K562 (cell line): ENCODE measurements around the gene ARHGEF40. TPM values are rescaled to one million over a fixed set of nuclear protein-coding genes. Genes with fewer than 3 reads are reported as not detected.

ENCODE experiments used
- CBX3 ChIP-seq, 2 experiments: IDR thresholded peaks; 1 replicate in 1 of 2; 2 replicates in 1 of 2; pipeline ENCODE4 v1.6.1; 2012; ENCODE audit warnings: inconsistent platforms in 2 of 2, low read length in 2 of 2, borderline replicate concordance in 1 of 2, control low read depth in 1 of 2
- CREB1 ChIP-seq, 2 experiments: sonication (generic) in 1 of 2; formaldehyde crosslinking in 1 of 2; IDR thresholded peaks; 2 replicates each; pipeline versions ENCODE4 v1.6.1 to v1.8.0; 2012 to 2022; ENCODE audit warnings: inconsistent platforms in 1 of 2, mild to moderate bottlenecking in 1 of 2, missing genetic modification reagents in 1 of 2, moderate library complexity in 1 of 2
- DPF2 ChIP-seq: fragments of 450-650 bp; IDR thresholded peaks from 2 replicates; pipeline ENCODE4 v1.6.1; 2016
- FOXK2 ChIP-seq, 2 experiments: fragments of 450-650 bp; IDR thresholded peaks in 1 of 2; conservative IDR thresholded peaks in 1 of 2; 2 replicates each; pipeline ENCODE4 v1.6.1; 2016; ENCODE audit warnings: low read depth in 2 of 2, mild to moderate bottlenecking in 1 of 2
- FOXM1 ChIP-seq, 2 experiments: fragments of 450-650 bp in 1 of 2; sonication (generic) in 1 of 2; formaldehyde crosslinking in 1 of 2; IDR thresholded peaks; 2 replicates each; pipeline versions ENCODE4 v1.6.1 to v1.9.0; 2017 to 2022; ENCODE audit warnings: low read depth in 2 of 2, mild to moderate bottlenecking in 2 of 2, missing genetic modification reagents in 1 of 2, moderate library complexity in 1 of 2
- GABPB1 ChIP-seq: sonication (generic); formaldehyde crosslinking; IDR thresholded peaks from 2 replicates; pipeline ENCODE4 v1.8.0; 2022; ENCODE audit warnings: mild to moderate bottlenecking, missing genetic modification reagents
- IRF9 ChIP-seq: fragments of 450-650 bp; IDR thresholded peaks from 2 replicates; pipeline ENCODE4 v1.6.1; 2016; ENCODE audit warnings: missing biosample characterization, missing genetic modification characterization
- KDM4B ChIP-seq, 2 experiments: fragments of 450-650 bp in 1 of 2; sonication (generic) in 1 of 2; IDR thresholded peaks; 2 replicates each; pipeline ENCODE4 v1.6.1; 2016 to 2017; ENCODE audit warnings: borderline replicate concordance in 2 of 2, antibody characterized with exemption in 1 of 2, low read depth in 1 of 2, mild to moderate bottlenecking in 1 of 2
- MTA2 ChIP-seq: fragments of 450-650 bp; IDR thresholded peaks from 2 replicates; pipeline ENCODE4 v1.6.1; 2016; ENCODE audit warnings: low read depth
- NFIC ChIP-seq: fragments of 450-650 bp; IDR thresholded peaks from 2 replicates; pipeline ENCODE4 v1.6.1; 2017; ENCODE audit warnings: mild to moderate bottlenecking, inconsistent platforms
- RNF2 ChIP-seq: sonication (generic); IDR thresholded peaks from 2 replicates; pipeline ENCODE4 v1.6.1; 2016
- SETDB1 ChIP-seq: IDR thresholded peaks from one replicate; pipeline ENCODE4 v1.6.1; 2012; ENCODE audit warnings: low read length, control low read depth, inconsistent platforms
- SRF ChIP-seq, 2 experiments: fragments of 250-450, 450-650 bp in 1 of 2; sonication (Bioruptor Pico) in 1 of 2; sonication (generic) in 1 of 2; formaldehyde crosslinking; IDR thresholded peaks; 2 replicates each; pipeline versions ENCODE4 v1.5.0 to v1.5.1; 2020 to 2022; ENCODE audit warnings: mild to moderate bottlenecking in 1 of 2, missing genetic modification reagents in 1 of 2
- TCF3 ChIP-seq: sonication (generic); formaldehyde crosslinking; IDR thresholded peaks from 2 replicates; pipeline ENCODE4 v1.4.0; 2020; ENCODE audit warnings: mild to moderate bottlenecking, missing genetic modification reagents
- TFAP4 ChIP-seq: sonication (generic); formaldehyde crosslinking; IDR thresholded peaks from 2 replicates; pipeline ENCODE4 v1.8.0; 2022; ENCODE audit warnings: missing genetic modification reagents, mild to moderate bottlenecking, moderate library complexity, borderline replicate concordance
- ZNF589 ChIP-seq: fragments of 200-800 bp; sonication (Bioruptor generic); IDR thresholded peaks from 2 replicates; pipeline ENCODE4 v1.6.1; 2016; ENCODE audit warnings: low read depth, missing genetic modification characterization, missing compliant biosample characterization
- polyA plus RNA-seq, 8 experiments: library from polyadenylated mRNA; depleted of rRNA in 4 of 8; stranded (reverse) in 5 of 8; unstranded in 3 of 8; fragments of >200 nt; fragmentation: Nextera tagmentation in 2 of 8; fragmentation: Illumina TruSeq in 1 of 8; extraction: Ambion mirVana in 2 of 8; extraction: Trizol in 1 of 8; gene quantifications; 2 replicates each; pipeline versions ENCODE4 v1.2.1 to v1.2.3, GENCODE V29; 2011 to 2014; ENCODE audit warnings: inconsistent platforms in 1 of 8, missing spikeins in 1 of 8
- total RNA-seq, 7 experiments: library from RNA; depleted of rRNA in 6 of 7; stranded (reverse); fragments of >200 nt in 6 of 7; fragmentation: Illumina TruSeq in 2 of 7; extraction: Trizol in 2 of 7; gene quantifications; 2 replicates each; pipeline versions ENCODE4 v1.2.1 to v1.2.3, GENCODE V29; 2011 to 2021; ENCODE audit warnings: low replicate concordance in 1 of 7
- TF ChIP-seq, protein P1 (sequence below): sonication (generic); formaldehyde crosslinking; IDR thresholded peaks from 2 replicates; pipeline ENCODE4 v1.8.1; 2023; ENCODE audit warnings: mild to moderate bottlenecking, missing genetic modification reagents, moderate library complexity
- TF ChIP-seq, protein P2 (sequence below): sonication (generic); formaldehyde crosslinking; IDR thresholded peaks from 2 replicates; pipeline ENCODE4 v1.8.1; 2023; ENCODE audit warnings: mild to moderate bottlenecking, missing genetic modification reagents
- TF ChIP-seq, protein P3 (sequence below): fragments of 200-800 bp; sonication (Bioruptor generic); IDR thresholded peaks from 2 replicates; pipeline ENCODE4 v1.6.1; 2017; ENCODE audit warnings: missing genetic modification characterization, missing compliant biosample characterization

The ARHGEF40 gene
- total and polyA plus RNA-seq, 9 of the 15 experiments (the other 6 are each of a cell fraction or from before 2014, with no cell fraction given): 0.42 to 6.3 (median 3.8) TPM

DNA sequence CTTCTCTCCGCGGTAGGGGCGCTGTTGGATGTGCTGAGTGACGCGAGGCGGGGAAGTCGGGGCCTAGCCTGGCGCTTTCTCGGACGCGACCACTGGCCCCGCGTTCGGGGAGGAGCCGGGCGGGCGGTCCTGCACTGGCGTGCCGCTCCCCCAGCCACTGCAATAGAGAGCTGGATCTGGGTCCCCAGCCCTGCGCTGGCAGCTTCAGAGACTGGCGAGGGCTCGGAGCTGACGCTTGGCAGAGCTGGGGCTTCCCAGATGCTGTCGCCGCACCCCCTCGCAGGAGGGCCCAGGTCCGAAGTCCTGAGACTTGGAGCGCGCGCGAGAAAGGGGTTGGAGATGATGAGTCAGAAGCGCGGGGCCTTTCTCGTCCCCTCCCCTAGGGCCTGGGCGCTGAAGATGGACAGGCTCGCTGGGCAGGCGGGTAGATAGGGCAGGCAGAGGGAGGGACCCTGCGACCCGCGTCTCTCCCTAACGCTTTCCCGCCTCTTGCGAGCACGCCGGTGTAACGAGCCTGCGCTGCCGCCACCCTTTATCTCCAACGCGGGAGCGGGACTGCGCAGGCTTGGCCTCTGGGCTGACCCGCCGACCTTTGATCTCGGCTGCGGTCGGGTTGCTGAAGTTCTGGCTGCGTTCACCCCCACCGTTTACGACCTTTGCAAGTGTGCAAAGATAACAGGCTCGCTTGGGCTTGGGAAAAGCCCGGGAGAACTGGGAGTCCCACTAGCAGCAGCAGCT is 33.8 kb downstream of the ARHGEF40 start (continued):
- no peak; a peak in 1 of 4 replicates for TF ChIP-seq KDM4B (IDR thresholded peaks at IDR 0.05; ENCODE audit: borderline replicate concordance in 2 of 2, low read depth in 1 of 2)
- TF ChIP-seq ZNF589 (CRISPR knock-in tag): no peak; the same call in 1 of the 2 replicates
- TF ChIP-seq IRF9 (tag): no peak
- peak; percentile 69 for TF ChIP-seq TCF3 (CRISPR knock-in tag)
- TF ChIP-seq CBX3 (IDR thresholded peaks at IDR 0.05; ENCODE audit: borderline replicate concordance in 1 of 2, low read length in 2 of 2): no peak; a peak in 1 of 3 replicates
- 0 out of 2 replicates have a peak, but pooled peaks have one; percentile 29 for TF ChIP-seq FOXM1 (IDR thresholded peaks at IDR 0.05; ENCODE audit: low read depth)
- TF ChIP-seq FOXM1 (CRISPR knock-in tag; IDR thresholded peaks at IDR 0.05; ENCODE audit: low read depth): 0 out of 2 replicates have a peak, but pooled peaks have one; percentile 48
- TF ChIP-seq, protein P1, sequence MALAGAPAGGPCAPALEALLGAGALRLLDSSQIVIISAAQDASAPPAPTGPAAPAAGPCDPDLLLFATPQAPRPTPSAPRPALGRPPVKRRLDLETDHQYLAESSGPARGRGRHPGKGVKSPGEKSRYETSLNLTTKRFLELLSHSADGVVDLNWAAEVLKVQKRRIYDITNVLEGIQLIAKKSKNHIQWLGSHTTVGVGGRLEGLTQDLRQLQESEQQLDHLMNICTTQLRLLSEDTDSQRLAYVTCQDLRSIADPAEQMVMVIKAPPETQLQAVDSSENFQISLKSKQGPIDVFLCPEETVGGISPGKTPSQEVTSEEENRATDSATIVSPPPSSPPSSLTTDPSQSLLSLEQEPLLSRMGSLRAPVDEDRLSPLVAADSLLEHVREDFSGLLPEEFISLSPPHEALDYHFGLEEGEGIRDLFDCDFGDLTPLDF: peak; percentile 95
- peak; percentile 71 for TF ChIP-seq GABPB1
- peak; percentile 51 for TF ChIP-seq RNF2
- TF ChIP-seq FOXK2 (conservative IDR thresholded peaks at IDR 0.05 in 1 of 2, IDR thresholded peaks at IDR 0.05 in 1 of 2; ENCODE audit: low read depth in 2 of 2): peak; percentile 34 to 100; a peak in 2 of 4 replicates
- peak; percentile 69 for TF ChIP-seq TFAP4 (CRISPR knock-in tag)
- TF ChIP-seq NFIC: no peak
- TF ChIP-seq SETDB1: no peak
- TF ChIP-seq MTA2: no peak
- TF ChIP-seq, protein P2, sequence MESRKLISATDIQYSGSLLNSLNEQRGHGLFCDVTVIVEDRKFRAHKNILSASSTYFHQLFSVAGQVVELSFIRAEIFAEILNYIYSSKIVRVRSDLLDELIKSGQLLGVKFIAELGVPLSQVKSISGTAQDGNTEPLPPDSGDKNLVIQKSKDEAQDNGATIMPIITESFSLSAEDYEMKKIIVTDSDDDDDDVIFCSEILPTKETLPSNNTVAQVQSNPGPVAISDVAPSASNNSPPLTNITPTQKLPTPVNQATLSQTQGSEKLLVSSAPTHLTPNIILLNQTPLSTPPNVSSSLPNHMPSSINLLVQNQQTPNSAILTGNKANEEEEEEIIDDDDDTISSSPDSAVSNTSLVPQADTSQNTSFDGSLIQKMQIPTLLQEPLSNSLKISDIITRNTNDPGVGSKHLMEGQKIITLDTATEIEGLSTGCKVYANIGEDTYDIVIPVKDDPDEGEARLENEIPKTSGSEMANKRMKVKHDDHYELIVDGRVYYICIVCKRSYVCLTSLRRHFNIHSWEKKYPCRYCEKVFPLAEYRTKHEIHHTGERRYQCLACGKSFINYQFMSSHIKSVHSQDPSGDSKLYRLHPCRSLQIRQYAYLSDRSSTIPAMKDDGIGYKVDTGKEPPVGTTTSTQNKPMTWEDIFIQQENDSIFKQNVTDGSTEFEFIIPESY (CRISPR knock-in tag): peak; percentile 8; the same call in 1 of the 2 replicates
- TF ChIP-seq SRF (CRISPR knock-in tag; IDR thresholded peaks at IDR 0.05): peak in 1 of 2 experiments; percentile 45; a peak in 1 of 4 replicates
- TF ChIP-seq, protein P3, sequence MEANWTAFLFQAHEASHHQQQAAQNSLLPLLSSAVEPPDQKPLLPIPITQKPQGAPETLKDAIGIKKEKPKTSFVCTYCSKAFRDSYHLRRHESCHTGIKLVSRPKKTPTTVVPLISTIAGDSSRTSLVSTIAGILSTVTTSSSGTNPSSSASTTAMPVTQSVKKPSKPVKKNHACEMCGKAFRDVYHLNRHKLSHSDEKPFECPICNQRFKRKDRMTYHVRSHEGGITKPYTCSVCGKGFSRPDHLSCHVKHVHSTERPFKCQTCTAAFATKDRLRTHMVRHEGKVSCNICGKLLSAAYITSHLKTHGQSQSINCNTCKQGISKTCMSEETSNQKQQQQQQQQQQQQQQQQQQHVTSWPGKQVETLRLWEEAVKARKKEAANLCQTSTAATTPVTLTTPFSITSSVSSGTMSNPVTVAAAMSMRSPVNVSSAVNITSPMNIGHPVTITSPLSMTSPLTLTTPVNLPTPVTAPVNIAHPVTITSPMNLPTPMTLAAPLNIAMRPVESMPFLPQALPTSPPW (CRISPR knock-in tag): peak; percentile 70
- TF ChIP-seq DPF2: peak; percentile 71; the same call in 1 of the 2 replicates
- TF ChIP-seq CREB1 (IDR thresholded peaks at IDR 0.05): peak; percentile 80
- peak; percentile 79 for TF ChIP-seq CREB1 (CRISPR knock-in tag; IDR thresholded peaks at IDR 0.05)
